ENCODE results near the gene PSMD1.

- TF ChIP-seq SUZ12 (IDR thresholded peaks at IDR 0.05) (no peak), SP1 (IDR thresholded peaks at IDR 0.05) (no peak), BHLHE40 (IDR thresholded peaks at IDR 0.05; ENCODE audit: borderline replicate concordance) (no peak), ZNF384 (IDR thresholded peaks at IDR 0.05) (no peak), LEF1 (IDR thresholded peaks at IDR 0.05; ENCODE audit: borderline replicate concordance) (no peak), L3MBTL2 (conservative IDR thresholded peaks at IDR 0.05) (no peak)
These were observed 46.4 kb upstream of the PSMD1 start for GRCh38 chr2:231010201-231010730.

Data from HEK293T (cell line).